Naive B cell (primary cell): ENCODE data around the gene MTA1. TPM values are rescaled to one million over a fixed set of nuclear protein-coding genes. Genes with fewer than 3 reads are reported as not detected.

Source experiments
- ATAC-seq, 2 donors: fragments of 150-1000 bp; cut with Tn5 transposase; 2 replicates each; pipeline ENCODE4 v1.10.0; 2021; ENCODE audit warnings: low read depth in 2 of 2, mild to moderate bottlenecking in 2 of 2, moderate library complexity in 2 of 2
- DNase-seq: peaks from one replicate; pipeline ENCODE4 v3.0.0; 2022
- H3K27ac Mint-ChIP-seq, 6 donors: one replicate each; pipeline ENCODE4 v1.8.0; 2020 to 2022; ENCODE audit warnings: mild to moderate bottlenecking in 6 of 6, mixed read lengths in 6 of 6, moderate library complexity in 5 of 6, inconsistent platforms in 2 of 6
- H3K27me3 Mint-ChIP-seq, 3 donors: one replicate each; pipeline ENCODE4 v1.8.0; 2021 to 2022; ENCODE audit warnings: mixed read lengths in 3 of 3, mild to moderate bottlenecking in 1 of 3
- H3K36me3 Mint-ChIP-seq, 2 donors: one replicate each; pipeline ENCODE4 v1.8.0; 2020 to 2022; ENCODE audit warnings: mixed read lengths in 2 of 2, inconsistent platforms in 1 of 2, mild to moderate bottlenecking in 1 of 2
- H3K4me1 Mint-ChIP-seq, 3 donors: one replicate each; pipeline ENCODE4 v1.8.0; 2020 to 2022; ENCODE audit warnings: mixed read lengths in 3 of 3, inconsistent platforms in 1 of 3, mild to moderate bottlenecking in 1 of 3, moderate library complexity in 1 of 3
- H3K4me3 Mint-ChIP-seq, 8 donors: one replicate each; pipeline ENCODE4 v1.8.0; 2020 to 2022; ENCODE audit warnings: mild to moderate bottlenecking in 8 of 8, mixed read lengths in 8 of 8, moderate library complexity in 8 of 8, inconsistent platforms in 2 of 8
- H3K9me3 Mint-ChIP-seq, 7 donors: one replicate each; pipeline ENCODE4 v1.8.0; 2020 to 2022; ENCODE audit warnings: mixed read lengths in 7 of 7, mild to moderate bottlenecking in 5 of 7, inconsistent platforms in 2 of 7, moderate library complexity in 1 of 7
- polyA plus RNA-seq, 6 donors: library from polyadenylated mRNA; unstranded; fragments of 300-500 nt; fragmentation: Illumina TruSeq; gene quantifications; one replicate each; pipeline ENCODE4 v1.2.3, GENCODE V29; 2021; ENCODE audit warnings: low read depth in 6 of 6

MTA1 gene
- polyA plus RNA-seq, 6 donors from 2014 or later = 3.3 to 6.3 (median 4.7) TPM

DNA sequence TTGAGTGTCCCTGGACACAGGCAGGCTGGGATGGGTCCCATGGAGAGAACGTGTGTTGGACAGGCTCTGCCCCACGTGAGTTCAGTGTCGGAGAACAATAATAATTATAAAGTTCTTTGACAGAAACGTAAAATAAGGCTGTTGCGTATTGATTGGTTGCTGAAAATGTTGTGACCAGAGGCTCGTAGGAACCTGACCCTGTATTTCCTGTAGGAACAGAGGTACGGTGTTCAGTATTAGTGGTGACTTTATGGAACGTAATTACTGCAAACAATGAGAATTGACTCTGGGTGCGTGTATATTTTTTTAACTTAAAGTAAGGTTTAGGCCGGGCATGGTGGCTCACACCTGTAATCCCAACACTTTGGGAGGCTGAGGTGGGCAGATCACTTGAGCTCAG is 7.8 kb downstream of the MTA1 start:
- peaks cover 16 to 33% (median 30%) of the 10 kb centered on the region in 3 donors for H3K4me1 Mint-ChIP-seq
- H3K27ac Mint-ChIP-seq = no peak overlapping the region
- no peak for ATAC-seq
- no peaks in the 10 kb centered on the region for H3K27me3 Mint-ChIP-seq
- peaks cover 0 to 3% (median 0%) of the 10 kb centered on the region in 7 donors for H3K9me3 Mint-ChIP-seq
- peak overlapping the region in 1 of 8 donors; percentile 49 for H3K4me3 Mint-ChIP-seq
- no peaks in the 10 kb centered on the region for H3K36me3 Mint-ChIP-seq
- DNase-seq = no peak

DNA sequence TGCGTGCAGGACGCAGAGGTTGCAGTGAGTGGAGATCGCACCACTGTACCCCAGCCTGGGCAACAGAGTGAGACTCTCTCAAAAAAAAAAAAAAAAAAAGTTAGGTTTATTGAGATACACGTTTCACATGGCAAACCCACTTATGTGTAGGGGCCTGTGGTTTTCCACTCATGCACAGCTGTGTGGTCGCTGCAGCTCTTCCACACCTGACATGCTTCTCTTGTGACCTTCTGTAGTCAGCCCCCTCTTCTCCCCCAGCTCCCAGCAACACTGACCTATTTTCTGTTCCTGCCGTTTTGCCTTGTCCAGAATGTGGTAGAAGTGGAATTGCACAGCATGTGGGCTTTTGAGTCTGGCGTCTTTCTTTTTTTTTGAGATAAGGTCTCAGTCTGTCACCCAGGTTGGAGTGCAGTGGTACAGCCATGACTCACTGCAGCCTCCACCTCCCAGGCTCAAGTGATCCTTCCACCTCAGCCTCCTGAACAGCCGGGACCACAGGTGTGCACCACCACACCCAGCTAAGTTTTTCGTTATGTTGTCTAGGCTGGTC is 8.4 kb downstream of the MTA1 start:
- DNase-seq = no peak
- peaks cover 0 to 3% (median 0%) of the 10 kb centered on the region in 7 donors for H3K9me3 Mint-ChIP-seq
- no peaks in the 10 kb centered on the region for H3K27me3 Mint-ChIP-seq
- H3K4me1 Mint-ChIP-seq = peaks cover 13 to 29% (median 24%) of the 10 kb centered on the region in 3 donors
- ATAC-seq = no peak
- peak overlapping the region in 1 of 8 donors; percentile 1 for H3K4me3 Mint-ChIP-seq
- no peaks in the 10 kb centered on the region for H3K36me3 Mint-ChIP-seq
- no peak overlapping the region for H3K27ac Mint-ChIP-seq

DNA sequence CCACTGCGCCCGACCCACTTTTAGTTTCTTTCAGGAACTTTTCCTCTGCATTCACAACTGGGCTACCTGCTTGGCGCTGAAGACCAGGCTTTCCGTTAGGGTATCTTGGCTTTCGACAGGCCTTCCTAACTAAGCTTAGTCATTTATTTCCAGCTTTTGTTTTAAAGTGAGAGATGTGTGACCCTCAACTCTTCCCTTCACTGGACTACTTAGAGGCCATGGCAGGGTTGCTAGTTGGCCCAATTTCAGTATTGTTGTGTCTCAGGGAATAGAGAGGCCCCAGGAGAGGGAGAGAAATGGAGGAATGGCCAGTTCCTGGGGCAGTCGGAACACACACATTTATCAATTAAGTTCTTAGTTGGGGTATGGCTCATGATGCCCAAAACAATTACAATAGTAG is 10.4 kb downstream of the MTA1 start:
- no peaks in the 10 kb centered on the region for H3K27me3 Mint-ChIP-seq
- DNase-seq = no peak
- H3K36me3 Mint-ChIP-seq = no peaks in the 10 kb centered on the region
- H3K27ac Mint-ChIP-seq = peak overlapping the region in 2 of 6 donors; percentile 15 to 82
- ATAC-seq = no peak
- peaks cover 14 to 33% (median 25%) of the 10 kb centered on the region in 3 donors for H3K4me1 Mint-ChIP-seq
- peaks cover 0 to 3% (median 0%) of the 10 kb centered on the region in 7 donors for H3K9me3 Mint-ChIP-seq
- H3K4me3 Mint-ChIP-seq = no peak overlapping the region

GRCh38 chr14:105430565-105430964 is 10.9 kb downstream of the MTA1 start:
- DNase-seq (no peak), ATAC-seq (no peak)
- Mint-ChIP-seq H3K4me1 (peaks cover 16 to 35% (median 27%) of the 10 kb centered on the region in 3 donors), H3K27ac (no peak overlapping the region), H3K4me3 (no peak overlapping the region), H3K9me3 (peaks cover 0 to 3% (median 0%) of the 10 kb centered on the region in 7 donors), H3K36me3 (no peaks in the 10 kb centered on the region), H3K27me3 (no peaks in the 10 kb centered on the region)

DNA sequence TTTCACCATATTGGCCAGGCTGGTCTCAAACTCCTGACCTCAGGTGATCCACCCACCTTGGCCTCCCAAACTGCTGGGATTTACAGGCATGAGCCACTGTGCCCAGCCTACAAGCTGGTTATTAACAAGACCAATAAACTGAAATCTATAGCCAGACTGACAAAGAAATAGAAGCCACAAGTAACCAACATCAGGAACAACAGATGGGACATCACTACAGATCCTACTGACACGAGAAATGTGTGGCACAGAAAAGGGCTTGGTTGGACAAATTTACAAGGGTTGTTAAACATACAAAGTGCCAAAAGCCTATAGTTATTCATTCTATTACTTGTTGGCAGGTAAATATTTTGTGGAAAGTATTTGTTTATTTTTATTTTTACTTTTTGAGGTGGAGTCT is 11.6 kb downstream of the MTA1 start:
- no peak for ATAC-seq
- Mint-ChIP-seq H3K36me3 (no peaks in the 10 kb centered on the region), H3K27me3 (no peaks in the 10 kb centered on the region)

DNA sequence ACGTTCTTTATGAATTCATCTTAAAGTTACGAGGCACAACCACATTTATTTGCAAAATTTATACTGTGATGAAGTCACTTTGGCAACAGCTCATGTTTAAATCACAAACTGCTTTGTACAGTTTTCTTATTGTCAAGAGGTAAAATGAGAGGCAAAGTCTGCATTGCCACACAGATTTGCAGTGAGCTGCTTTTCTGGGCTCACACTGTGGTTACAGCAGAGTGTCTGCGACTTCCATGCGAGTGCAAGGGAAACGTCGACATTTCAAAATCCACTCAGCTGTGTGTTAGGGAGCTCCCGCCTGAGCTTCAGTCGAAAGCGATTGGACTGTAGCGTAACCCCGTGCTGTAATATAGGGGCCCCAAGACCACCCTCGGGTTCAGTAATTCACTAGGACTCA is 13.0 kb downstream of the MTA1 start:
- Mint-ChIP-seq H3K9me3 (peaks cover 0 to 3% (median 0%) of the 10 kb centered on the region in 7 donors), H3K27ac (no peak overlapping the region), H3K4me3 (no peak overlapping the region), H3K4me1 (peaks cover 19 to 36% (median 27%) of the 10 kb centered on the region in 3 donors), H3K27me3 (no peaks in the 10 kb centered on the region), H3K36me3 (no peaks in the 10 kb centered on the region)
- DNase-seq = no peak
- ATAC-seq = no peak

More for the DNA sequence above, 11.6 kb downstream of the MTA1 start:
- peak overlapping the region in 1 of 6 donors; percentile 76 for H3K27ac Mint-ChIP-seq
- DNase-seq = no peak
- H3K9me3 Mint-ChIP-seq = peaks cover 0 to 3% (median 0%) of the 10 kb centered on the region in 7 donors
- no peak overlapping the region for H3K4me3 Mint-ChIP-seq
- H3K4me1 Mint-ChIP-seq = peaks cover 22 to 35% (median 34%) of the 10 kb centered on the region in 3 donors

DNA sequence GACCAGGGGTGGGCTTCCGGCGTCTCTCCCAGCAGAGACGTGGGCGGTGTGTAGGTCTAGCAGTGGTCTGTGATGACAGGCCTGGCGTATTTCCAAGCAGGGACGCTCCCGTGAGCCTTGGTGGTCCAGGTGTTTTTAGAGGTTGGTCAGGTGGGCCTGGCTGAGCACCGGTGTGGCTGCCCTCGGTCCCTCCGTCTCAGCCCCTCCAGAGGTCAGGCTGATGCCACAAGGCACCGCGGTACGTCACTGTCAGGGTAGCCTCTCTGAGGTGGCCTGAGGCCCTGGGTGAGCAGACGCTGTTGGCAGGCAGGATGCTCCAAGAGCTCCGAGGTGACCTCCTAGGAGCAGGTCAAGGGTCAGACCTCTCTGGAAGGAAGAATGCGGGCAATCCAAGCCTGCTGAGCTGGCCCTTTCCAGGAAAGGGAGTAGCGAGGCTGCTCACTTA is 13.6 kb downstream of the MTA1 start:
- Mint-ChIP-seq H3K27me3 (no peaks in the 10 kb centered on the region), H3K9me3 (peaks cover 0 to 3% (median 0%) of the 10 kb centered on the region in 7 donors), H3K27ac (no peak overlapping the region), H3K36me3 (no peaks in the 10 kb centered on the region), H3K4me3 (no peak overlapping the region), H3K4me1 (peaks cover 16 to 33% (median 25%) of the 10 kb centered on the region in 3 donors)
- no peak for ATAC-seq
- DNase-seq = no peak

DNA sequence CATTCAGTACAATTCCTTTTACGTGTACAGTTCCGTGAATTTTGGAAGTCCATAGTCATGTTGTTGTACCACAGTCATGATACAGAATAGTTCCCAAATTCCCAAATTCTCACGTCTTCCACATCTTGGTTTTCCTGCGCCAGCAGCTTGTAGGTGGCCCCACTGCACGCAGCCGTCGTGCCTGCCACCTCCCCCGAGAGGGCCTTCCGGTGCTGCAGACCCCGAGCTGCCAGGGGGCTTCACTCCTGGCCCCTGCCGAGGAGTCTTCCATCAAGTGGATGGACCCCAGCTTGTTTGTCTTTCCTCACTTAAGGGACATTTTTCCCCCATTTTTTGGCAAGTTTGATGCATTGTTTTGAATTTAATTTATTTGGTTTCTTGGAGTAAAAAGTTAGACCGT is 16.8 kb downstream of the MTA1 start:
- ATAC-seq (no peak), DNase-seq (no peak)
- H3K4me3 Mint-ChIP-seq = peak overlapping the region in 1 of 8 donors; percentile 60
- no peak overlapping the region for H3K27ac Mint-ChIP-seq
- peaks cover 13 to 20% (median 20%) of the 10 kb centered on the region in 3 donors for H3K4me1 Mint-ChIP-seq
- peaks cover 0 to 3% (median 0%) of the 10 kb centered on the region in 7 donors for H3K9me3 Mint-ChIP-seq
- H3K36me3 Mint-ChIP-seq = no peaks in the 10 kb centered on the region
- no peaks in the 10 kb centered on the region for H3K27me3 Mint-ChIP-seq

- Mint-ChIP-seq H3K27me3 (no peaks in the 10 kb centered on the region), H3K36me3 (peaks cover 3 to 7% of the 10 kb centered on the region in 2 donors), H3K4me3 (no peak overlapping the region), H3K9me3 (no peaks in the 10 kb centered on the region), H3K4me1 (peaks cover 17 to 22% (median 20%) of the 10 kb centered on the region in 3 donors), H3K27ac (peak overlapping the region in 1 of 6 donors; percentile 19)
- ATAC-seq (peak; percentile 18 to 64), DNase-seq (no peak)
These were observed 17.5 kb downstream of the MTA1 start for GRCh38 chr14:105436891-105437722.

- ATAC-seq (no peak), DNase-seq (no peak)
- H3K36me3 Mint-ChIP-seq = peaks cover 3 to 8% of the 10 kb centered on the region in 2 donors
- peaks cover 17 to 22% (median 20%) of the 10 kb centered on the region in 3 donors for H3K4me1 Mint-ChIP-seq
- H3K9me3 Mint-ChIP-seq = no peaks in the 10 kb centered on the region
- H3K27me3 Mint-ChIP-seq = no peaks in the 10 kb centered on the region
- no peak overlapping the region for H3K4me3 Mint-ChIP-seq
- no peak overlapping the region for H3K27ac Mint-ChIP-seq
These were observed 18.3 kb downstream of the MTA1 start for GRCh38 chr14:105437723-105438500.

DNA sequence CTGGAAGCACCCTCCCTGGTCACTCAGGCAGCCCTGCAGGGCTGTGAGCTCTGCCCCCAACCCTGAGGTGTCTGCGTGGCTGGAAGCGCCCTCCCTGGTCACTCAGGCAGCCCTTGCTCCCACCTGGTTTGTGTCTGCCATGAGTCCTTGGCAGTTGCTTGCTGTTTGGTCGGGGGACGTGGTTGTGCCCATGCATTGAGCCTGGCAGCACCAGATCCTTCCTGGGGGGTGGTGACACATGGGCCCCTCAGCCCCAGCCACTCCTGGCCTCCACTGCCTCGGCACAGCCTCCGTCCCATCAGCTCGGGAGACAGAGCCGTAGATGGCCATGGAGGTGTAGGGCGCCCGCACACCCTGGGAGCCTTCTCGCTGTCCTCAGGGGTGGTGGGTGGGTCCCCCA is 19.6 kb downstream of the MTA1 start:
- no peak overlapping the region for H3K27ac Mint-ChIP-seq

GRCh38 chr14:105439710-105440553 is 20.3 kb downstream of the MTA1 start:
- H3K9me3 Mint-ChIP-seq = no peaks in the 10 kb centered on the region
- H3K4me3 Mint-ChIP-seq = no peak overlapping the region
- peaks cover 3 to 8% of the 10 kb centered on the region in 2 donors for H3K36me3 Mint-ChIP-seq

More for the DNA sequence above, 19.6 kb downstream of the MTA1 start:
- Mint-ChIP-seq H3K9me3 (no peaks in the 10 kb centered on the region), H3K27me3 (no peaks in the 10 kb centered on the region), H3K4me3 (no peak overlapping the region), H3K36me3 (peaks cover 3 to 8% of the 10 kb centered on the region in 2 donors), H3K4me1 (peaks cover 17 to 22% (median 20%) of the 10 kb centered on the region in 3 donors)
- ATAC-seq (no peak), DNase-seq (no peak)

More at GRCh38 chr14:105439710-105440553, 20.3 kb downstream of the MTA1 start:
- Mint-ChIP-seq H3K4me1 (peaks cover 15 to 20% (median 17%) of the 10 kb centered on the region in 3 donors), H3K27me3 (no peaks in the 10 kb centered on the region), H3K27ac (no peak overlapping the region)
- ATAC-seq (no peak), DNase-seq (no peak)
